Caco-2 (cell line): ENCODE results near the gene PCBD1. TPM values are rescaled to one million over a fixed set of nuclear protein-coding genes. Genes with fewer than 3 reads are reported as not detected.
A peak's percentile ranks its signal among the peaks of the same experiment; 100 is the strongest.

Experiments used
- BruUV-seq: library from RNA; stranded (reverse); fragments of 400-500 nt; replicated peaks from 2 replicates; lab custom pipeline; 2021; lab: Mats Ljungman, UMichigan
- CTCF ChIA-PET: fragments of 300-600 bp; sonication (Branson Sonifier 250); formaldehyde crosslinking; loops from one replicate; lab custom pipeline; 2022; ENCODE audit warnings: antibody characterized with exemption; lab: Charles Lee
- POLR2A ChIA-PET: fragments of 300-600 bp; sonication (Branson Sonifier 250); formaldehyde crosslinking; loops from one replicate; lab custom pipeline; 2022; ENCODE audit warnings: antibody characterized with exemption; lab: Charles Lee
- DNase-seq, 2 experiments: peaks; one replicate each; pipeline versions ENCODE4 v3.0.0 to v3.0.0-alpha.2; 2020 to 2022
- H3K27me3 ChIP-seq: replicated peaks from 2 replicates; pipeline ENCODE4 v1.6.0; 2011; ENCODE audit warnings: low read length; ENCODE audit not compliant: control insufficient read depth, insufficient read depth
- H3K36me3 ChIP-seq: 2 replicates; pipeline ENCODE4 v1.5.1; 2011; ENCODE audit warnings: low read length; ENCODE audit not compliant: control insufficient read depth, insufficient read depth
- H3K4me1 ChIP-seq: fragments of 250-450 bp; sonication (Bioruptor Pico); 2 replicates; pipeline ENCODE4 v1.5.1; 2020; ENCODE audit warnings: mild to moderate bottlenecking
- H3K4me3 ChIP-seq: 2 replicates; pipeline ENCODE4 v1.5.1; 2011; ENCODE audit warnings: low read depth, mild to moderate bottlenecking, control low read depth, low read length
- H3K9me3 ChIP-seq: fragments of 250-450 bp; sonication (Bioruptor Pico); 2 replicates; pipeline ENCODE4 v1.5.1; 2020; ENCODE audit warnings: mild to moderate bottlenecking, moderate library complexity
- H3K27ac Mint-ChIP-seq: one replicate; pipeline ENCODE4 v1.8.0; 2022; ENCODE audit warnings: mixed read lengths; ENCODE audit not compliant: unreplicated experiment
- H3K27me3 Mint-ChIP-seq: one replicate; pipeline ENCODE4 v1.8.0; 2022; ENCODE audit warnings: mixed read lengths; ENCODE audit not compliant: insufficient read depth, unreplicated experiment
- H3K36me3 Mint-ChIP-seq: one replicate; pipeline ENCODE4 v1.8.0; 2022; ENCODE audit warnings: mild to moderate bottlenecking, mixed read lengths; ENCODE audit not compliant: insufficient read depth, unreplicated experiment
- H3K4me1 Mint-ChIP-seq: one replicate; pipeline ENCODE4 v1.8.0; 2022; ENCODE audit warnings: low read depth, mixed read lengths; ENCODE audit not compliant: unreplicated experiment
- H3K4me3 Mint-ChIP-seq: one replicate; pipeline ENCODE4 v1.8.0; 2022; ENCODE audit warnings: mild to moderate bottlenecking, moderate library complexity, mixed read lengths; ENCODE audit not compliant: unreplicated experiment
- H3K9me3 Mint-ChIP-seq: one replicate; pipeline ENCODE4 v1.8.0; 2022; ENCODE audit warnings: mixed read lengths; ENCODE audit not compliant: unreplicated experiment
- CTCF ChIP-seq, 2 experiments: fragments of 200-600 bp in 1 of 2; IDR thresholded peaks; 1 replicate in 1 of 2; 2 replicates in 1 of 2; pipeline versions ENCODE4 v1.5.1 to v1.8.0; 2011 to 2022; ENCODE audit warnings: antibody characterized with exemption in 1 of 2, control low read depth in 1 of 2, inconsistent platforms in 1 of 2, low read depth in 1 of 2, low read length in 1 of 2, mild to moderate bottlenecking in 1 of 2, moderate library complexity in 1 of 2; ENCODE audit not compliant: insufficient read depth in 1 of 2, severe bottlenecking in 1 of 2, unreplicated experiment in 1 of 2
- intact Hi-C: fragments of 100-400 bp; cut with micrococcal nuclease; formaldehyde crosslinking; loops from one replicate; pipeline ENCODE4 v1.10.0; 2022; ENCODE audit not compliant: unreplicated experiment
- total RNA-seq: library from RNA; stranded (reverse); gene quantifications from 2 replicates; pipeline ENCODE4 v1.2.3, GENCODE V29; 2022

PCBD1 gene
- total RNA-seq, 1 experiment from 2014 or later, result 252 TPM

- no peak overlapping the region for H3K4me3 Mint-ChIP-seq
- H3K4me3 ChIP-seq, result no peak overlapping the region
- no peaks in the 10 kb centered on the region for H3K4me1 ChIP-seq
- H3K9me3 Mint-ChIP-seq, result no peaks in the 10 kb centered on the region
- DNase-seq, result peak in 1 of 2 experiments; percentile 20
- BruUV-seq, result no TSS peak
- no peaks in the 10 kb centered on the region for H3K4me1 Mint-ChIP-seq
- TF ChIP-seq CTCF (IDR thresholded peaks at IDR 0.05; ENCODE audit: insufficient read depth in 1 of 2, low read depth in 1 of 2, low read length in 1 of 2, severe bottlenecking in 1 of 2, unreplicated experiment in 1 of 2), result no peak
- no peaks in the 10 kb centered on the region for H3K36me3 ChIP-seq
- no peaks in the 10 kb centered on the region for H3K36me3 Mint-ChIP-seq
- no peaks in the 10 kb centered on the region for H3K27me3 ChIP-seq
- POLR2A ChIA-PET, result no interaction called here
- CTCF ChIA-PET, result no interaction called here
- H3K9me3 ChIP-seq, result no peaks in the 10 kb centered on the region
- H3K27ac Mint-ChIP-seq, result no peak overlapping the region
- intact Hi-C loops, result no loop called here
- H3K27me3 Mint-ChIP-seq, result peaks cover 22% of the 10 kb centered on the region
Measured at GRCh38 chr10:70912556-70912955, 24.2 kb upstream of the PCBD1 start.

- intact Hi-C loops, result no loop called here
- TF ChIP-seq CTCF (IDR thresholded peaks at IDR 0.05; ENCODE audit: insufficient read depth in 1 of 2, low read depth in 1 of 2, low read length in 1 of 2, severe bottlenecking in 1 of 2, unreplicated experiment in 1 of 2), result no peak
- Mint-ChIP-seq H3K27me3 (peaks cover 18% of the 10 kb centered on the region), H3K36me3 (no peaks in the 10 kb centered on the region), H3K4me1 (no peaks in the 10 kb centered on the region), H3K27ac (no peak overlapping the region), H3K9me3 (no peaks in the 10 kb centered on the region), H3K4me3 (no peak overlapping the region)
- Histone ChIP-seq H3K4me3 (no peak overlapping the region), H3K9me3 (no peaks in the 10 kb centered on the region), H3K27me3 (no peaks in the 10 kb centered on the region), H3K4me1 (no peaks in the 10 kb centered on the region), H3K36me3 (no peaks in the 10 kb centered on the region)
- ChIA-PET CTCF (no interaction called here), POLR2A (interaction anchor here (0.6 kb wide), 1 partner anchor 831 kb away, joined by 4 read pairs; no protein-coding TSS in a partner anchor)
- DNase-seq, result no peak
- BruUV-seq, result no TSS peak
Measured at GRCh38 chr10:70911386-70911785, 23.0 kb upstream of the PCBD1 start.

- DNase-seq, result peak in 1 of 2 experiments; percentile 38
- Mint-ChIP-seq H3K4me1 (no peaks in the 10 kb centered on the region), H3K27ac (no peak overlapping the region), H3K4me3 (no peak overlapping the region), H3K9me3 (no peaks in the 10 kb centered on the region), H3K36me3 (no peaks in the 10 kb centered on the region), H3K27me3 (peaks cover 17% of the 10 kb centered on the region)
- BruUV-seq, result no TSS peak
- intact Hi-C loops, result no loop called here
- ChIA-PET CTCF (no interaction called here), POLR2A (interaction anchor here (0.6 kb wide), 1 partner anchor 830 kb away, joined by 4 read pairs; no protein-coding TSS in a partner anchor)
- no peak overlapping the region for H3K4me3 ChIP-seq
- no peaks in the 10 kb centered on the region for H3K9me3 ChIP-seq
- H3K36me3 ChIP-seq, result no peaks in the 10 kb centered on the region
- TF ChIP-seq CTCF (IDR thresholded peaks at IDR 0.05; ENCODE audit: insufficient read depth in 1 of 2, low read depth in 1 of 2, low read length in 1 of 2, severe bottlenecking in 1 of 2, unreplicated experiment in 1 of 2), result no peak
- no peaks in the 10 kb centered on the region for H3K4me1 ChIP-seq
- H3K27me3 ChIP-seq, result no peaks in the 10 kb centered on the region; the same call in 1 of the 2 replicates
Measured at GRCh38 chr10:70910486-70911341, 22.3 kb upstream of the PCBD1 start.
